OCI-LY1 (cell line): ENCODE data around the gene CACNA1D.

Experiments
- CTCF ChIP-seq: fragments of 200-600 bp; sonication (generic), shearing (Covaris generic); IDR thresholded peaks from 2 replicates; pipeline ENCODE4 v1.5.1; 2017; ENCODE audit warnings: mild to moderate bottlenecking, antibody characterized with exemption, low read length, moderate library complexity, mixed read lengths
- EZH2 ChIP-seq: fragments of 200-600 bp; sonication (generic), shearing (Covaris generic); IDR thresholded peaks from 2 replicates; pipeline ENCODE4 v1.8.0; 2017; ENCODE audit warnings: borderline replicate concordance, mixed run types, mild to moderate bottlenecking, antibody characterized with exemption, low read length, moderate library complexity, mixed read lengths

GRCh38 chr3:53550005-53550620 is 55.7 kb downstream of the CACNA1D start:
- no peak for TF ChIP-seq EZH2
- no peak for TF ChIP-seq CTCF
